ENCODE data around the gene PTPRE. TPM values are rescaled to one million over a fixed set of nuclear protein-coding genes. Genes with fewer than 3 reads are reported as not detected.

PTPRE gene
- total RNA-seq, 1 experiment from 2014 or later, result 2.6 TPM

DNA sequence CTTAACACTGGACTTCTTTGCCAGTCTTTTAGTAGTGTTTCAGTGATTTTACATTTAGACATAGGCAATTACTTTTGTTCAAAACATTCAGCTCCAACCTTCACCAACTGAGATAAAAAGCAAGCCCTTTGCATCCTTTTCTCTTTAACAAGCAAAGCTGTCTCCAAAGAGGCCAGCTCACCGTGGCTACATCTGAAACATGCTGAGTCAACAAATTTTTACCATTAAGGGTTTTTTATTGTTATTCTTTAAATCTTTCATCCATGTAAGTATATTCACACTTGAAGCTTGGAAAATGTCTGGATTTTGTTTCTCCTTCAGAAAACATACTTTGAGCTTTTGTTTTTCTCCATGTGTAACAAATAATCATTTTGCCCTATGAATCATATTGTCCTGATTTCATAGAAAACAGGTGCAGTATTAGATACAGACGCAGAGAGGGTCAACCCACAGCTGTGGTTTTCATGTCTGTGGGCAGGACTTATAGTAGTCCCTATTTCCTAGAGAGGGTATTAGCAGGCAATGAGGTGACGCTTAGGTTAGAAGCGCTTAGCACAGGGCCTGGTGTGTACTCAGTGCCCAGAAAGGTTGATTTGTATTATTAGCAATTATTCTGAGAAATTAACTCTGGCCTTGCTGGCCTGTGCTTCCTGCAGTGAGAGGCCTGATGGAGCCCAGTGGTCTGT, 119.9 kb downstream of the PTPRE start:
- DNase-seq (ENCODE audit: low read depth), result no peak

DNA sequence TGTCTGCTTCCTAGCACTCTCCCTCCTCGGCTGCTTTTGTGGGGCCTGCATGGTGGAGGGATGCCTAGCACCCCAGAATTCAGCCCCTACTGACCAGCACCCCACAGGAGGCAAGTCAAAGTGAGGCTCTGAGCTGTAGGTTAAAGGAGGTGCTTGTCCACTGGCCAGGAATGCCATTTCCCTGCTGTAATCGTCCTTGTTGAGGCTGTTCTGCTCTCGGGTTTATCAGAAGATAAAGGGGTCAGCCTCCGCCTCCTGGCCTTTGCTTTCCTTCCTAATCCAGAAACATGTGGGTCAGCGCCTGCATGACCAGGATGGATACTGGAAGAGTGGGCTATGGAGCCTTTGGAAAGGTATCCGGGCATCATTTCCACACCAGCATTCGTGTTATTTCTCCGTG, 120.4 kb downstream of the PTPRE start:
- no peak for DNase-seq (ENCODE audit: low read depth)

DNA sequence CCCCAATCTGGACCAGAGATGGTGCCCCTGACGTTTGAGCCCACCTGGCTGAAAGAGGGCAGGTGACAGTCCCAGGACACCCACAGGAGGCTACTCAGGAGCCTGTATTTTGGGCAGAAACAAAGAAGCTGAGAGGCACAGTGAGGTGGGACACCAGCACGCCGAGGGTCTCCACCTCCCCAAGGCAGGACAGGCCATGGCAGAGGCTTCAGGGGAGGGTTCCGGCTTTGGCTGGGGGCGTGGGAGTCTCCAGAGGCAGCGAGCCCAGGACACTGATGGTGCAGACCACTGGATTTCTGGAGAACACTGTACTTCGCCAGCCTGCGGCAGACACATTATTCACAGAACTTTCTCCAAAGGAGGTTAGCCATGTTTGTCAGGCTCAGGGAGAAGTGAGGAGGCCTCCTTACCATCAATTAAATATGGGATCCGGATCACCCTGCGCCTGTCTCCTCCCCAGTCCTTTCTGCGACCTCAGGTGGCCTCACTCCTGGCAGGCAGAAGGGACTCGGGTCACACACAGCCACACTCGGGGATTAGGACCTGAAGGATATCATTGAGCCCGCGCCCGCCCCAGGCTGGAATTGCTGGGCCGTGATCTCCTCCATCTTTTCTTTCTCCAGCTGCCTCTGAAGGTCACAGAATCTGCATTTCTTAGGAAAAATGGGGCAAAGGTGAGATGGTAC, 121.1 kb downstream of the PTPRE start:
- no peak for DNase-seq (ENCODE audit: low read depth)

DNA sequence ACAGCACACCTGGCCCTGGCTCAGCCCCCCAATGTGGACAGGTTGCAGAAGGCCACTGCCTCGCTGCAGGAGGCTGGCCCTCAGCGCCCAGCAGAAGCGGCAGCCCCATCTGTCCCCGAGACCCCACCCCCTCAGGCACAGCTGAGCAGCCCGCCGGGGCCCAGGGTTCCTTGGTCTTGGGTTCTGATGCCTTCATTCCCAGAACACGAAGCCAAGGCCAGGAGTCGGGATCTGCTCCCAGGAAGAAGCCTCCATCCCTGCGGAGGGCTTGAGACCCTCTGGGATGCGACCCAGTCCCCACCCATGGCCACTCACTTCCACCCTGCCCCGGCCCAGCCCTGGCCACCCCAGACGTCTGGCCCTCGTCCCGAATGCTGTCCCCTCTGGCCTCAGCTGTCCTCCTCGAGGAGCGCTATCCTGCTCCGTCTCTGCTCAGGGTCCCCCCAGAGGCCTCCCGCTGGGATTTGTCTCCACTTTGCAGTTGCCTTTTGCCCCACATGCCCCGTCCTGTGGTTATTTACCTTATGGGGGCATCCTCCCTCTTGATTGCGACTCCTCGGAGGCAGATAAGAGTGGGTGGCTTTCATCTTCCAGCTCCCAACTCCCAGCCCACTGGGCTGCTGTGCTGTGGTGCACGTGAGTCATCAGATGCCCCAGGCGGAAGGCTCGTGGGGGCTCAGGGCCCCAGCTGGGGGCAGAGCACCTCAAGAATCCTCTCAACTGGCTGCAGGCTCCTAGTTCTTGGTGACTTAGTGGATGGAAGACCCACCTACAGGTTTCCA, 121.8 kb downstream of the PTPRE start:
- DNase-seq (ENCODE audit: low read depth), result peak; percentile 30

DNA sequence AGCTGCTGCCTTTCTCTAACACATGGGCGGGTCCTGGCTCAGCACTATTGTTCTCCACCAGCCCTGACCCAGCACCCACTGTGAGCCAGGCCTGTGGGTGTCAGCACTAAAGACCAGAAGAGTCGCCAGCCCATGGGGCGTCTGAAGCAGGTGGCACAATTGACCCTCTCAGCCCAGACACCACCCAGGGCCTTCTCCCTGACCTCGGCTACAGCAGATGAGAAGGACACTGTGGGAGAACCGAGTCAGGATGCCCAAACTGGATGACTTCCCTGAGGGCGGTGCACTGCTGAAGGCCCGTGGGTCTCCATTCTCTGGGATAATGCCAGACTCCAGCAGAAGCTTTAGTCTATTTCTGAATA, 122.4 kb downstream of the PTPRE start:
- DNase-seq (ENCODE audit: low read depth), result no peak

DNA sequence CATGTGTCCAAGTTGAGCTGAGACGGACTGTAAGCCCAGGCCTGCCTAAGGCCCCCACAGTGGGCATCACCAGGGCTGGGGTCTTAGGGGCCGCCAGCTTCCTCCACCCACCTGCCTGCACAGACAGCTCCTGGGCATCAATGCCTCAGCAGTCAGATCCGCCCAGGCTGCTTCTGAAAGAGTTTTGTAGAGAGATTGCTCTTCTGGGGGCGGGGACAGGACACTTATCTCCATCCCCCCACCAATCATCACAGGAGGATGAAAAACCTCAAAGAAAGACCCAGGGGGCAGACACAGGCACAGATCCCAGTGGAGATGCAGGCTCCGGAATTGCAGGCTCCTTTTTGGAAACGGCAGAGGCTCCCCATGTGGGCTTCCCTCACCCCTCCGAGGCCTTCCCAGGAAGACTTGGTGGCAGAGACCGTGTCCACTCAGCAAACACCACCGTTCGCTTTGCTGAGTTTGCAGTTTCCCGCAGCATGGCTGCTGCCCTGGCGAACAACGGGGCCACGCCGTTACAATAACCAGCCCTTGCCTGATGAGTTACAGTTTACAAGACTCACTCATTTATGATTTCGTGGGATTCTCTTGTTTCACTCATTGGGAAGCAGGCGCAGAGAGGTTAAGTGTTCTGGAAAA, 122.9 kb downstream of the PTPRE start:
- no peak for DNase-seq (ENCODE audit: low read depth)

DNA sequence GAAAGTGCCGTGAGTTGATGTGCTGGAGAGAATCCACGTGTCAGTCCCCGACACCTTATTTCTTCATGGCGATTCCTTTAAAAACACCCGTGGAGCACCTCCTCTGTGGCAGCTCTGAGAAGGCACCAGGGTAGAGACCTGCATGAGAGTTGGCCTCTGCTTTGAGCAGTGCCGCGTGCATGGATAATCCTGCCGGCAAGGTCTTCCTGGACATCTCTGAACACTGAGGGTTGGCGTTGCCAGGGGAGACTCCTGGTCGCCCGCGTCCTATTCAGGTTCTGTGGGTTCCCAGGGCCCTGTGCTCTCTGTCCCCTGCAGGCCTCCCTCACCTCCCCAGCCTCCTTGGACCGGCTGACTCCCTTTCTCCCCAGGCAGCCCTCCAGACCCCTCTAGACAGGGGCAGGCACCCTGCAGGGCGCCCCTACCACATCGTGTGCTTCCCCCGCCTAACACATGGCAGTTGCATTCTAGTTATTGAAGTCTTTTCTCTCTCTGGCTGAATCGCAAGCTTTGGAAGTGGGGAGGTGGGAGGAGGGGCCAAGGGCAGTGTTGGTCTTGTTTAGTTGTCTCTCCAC, 123.7 kb downstream of the PTPRE start:
- DNase-seq (ENCODE audit: low read depth), result no peak

GRCh38 chr10:128031216-128031615, 124.3 kb downstream of the PTPRE start:
- DNase-seq (ENCODE audit: low read depth), result no peak

DNA sequence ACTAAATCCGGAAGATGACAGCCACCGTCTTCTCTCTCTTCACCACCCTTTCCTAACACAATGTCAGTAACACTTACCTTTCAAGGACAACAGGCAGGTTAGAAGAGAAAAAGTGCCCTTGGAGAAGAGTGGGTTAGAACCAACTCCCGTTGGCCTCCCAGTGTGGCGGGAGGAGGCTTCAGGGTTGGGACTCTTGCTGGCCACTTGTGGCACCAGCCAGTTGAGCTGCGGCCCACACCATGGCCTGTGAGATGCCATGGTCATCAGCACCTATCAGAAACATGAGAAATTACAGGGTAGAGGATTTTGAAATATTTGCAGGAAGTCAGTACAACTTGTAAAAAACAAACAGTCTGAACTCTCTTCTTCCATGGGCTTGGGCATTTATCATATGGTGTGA, 125.6 kb downstream of the PTPRE start:
- no peak for DNase-seq (ENCODE audit: low read depth)

DNA sequence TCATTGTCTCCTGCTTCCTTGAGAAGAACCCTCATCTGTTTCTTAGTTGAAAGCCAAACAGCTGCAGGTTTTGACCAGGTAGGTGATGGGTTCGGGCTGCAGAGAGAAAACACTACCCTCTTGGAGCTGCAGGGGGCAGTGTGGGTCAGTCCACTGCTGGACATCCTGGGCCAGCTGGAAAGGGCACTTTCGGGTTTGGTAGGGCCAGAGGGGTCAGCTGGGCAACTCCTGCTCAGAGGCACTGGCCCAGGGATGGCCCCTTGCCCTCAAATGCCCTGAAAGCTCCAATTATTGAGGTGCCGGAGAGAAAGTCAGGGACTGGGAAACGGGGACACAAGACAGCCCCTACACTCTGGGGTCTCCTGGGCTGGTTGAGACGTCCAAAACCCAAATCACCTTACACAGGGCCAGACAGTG, 128.7 kb downstream of the PTPRE start:
- peak; percentile 11 for DNase-seq (ENCODE audit: low read depth)

DNA sequence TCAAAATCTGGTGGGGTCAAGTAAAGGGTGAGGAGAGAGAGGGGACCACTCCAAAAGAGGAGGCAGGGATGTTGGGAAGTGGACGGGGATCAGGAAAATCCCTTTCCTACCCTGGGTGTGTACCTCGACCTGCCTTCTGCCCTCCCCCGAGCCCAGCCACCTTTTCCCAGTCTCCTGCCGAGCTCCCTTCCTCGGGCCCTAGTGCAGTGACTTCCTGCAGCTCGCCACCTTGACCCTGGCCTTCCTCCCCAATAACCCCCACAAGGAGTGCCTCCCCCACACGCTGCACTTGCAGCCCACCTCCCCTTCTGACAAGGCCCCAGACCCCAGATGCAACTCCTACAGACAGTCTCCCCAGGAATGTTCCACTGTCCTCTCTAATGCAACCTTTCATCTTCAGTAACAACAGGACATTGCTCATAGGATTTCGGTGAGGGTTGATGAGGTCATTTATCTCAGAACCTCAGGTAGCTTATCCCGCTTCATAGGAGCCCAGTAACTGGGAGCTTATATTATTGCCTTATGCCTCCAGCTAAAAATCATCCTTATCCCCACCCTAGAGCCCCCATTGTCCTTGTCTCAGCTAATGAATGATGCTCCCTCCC, 129.2 kb downstream of the PTPRE start:
- DNase-seq (ENCODE audit: low read depth), result no peak

GRCh38 chr10:128036746-128037543, 130.0 kb downstream of the PTPRE start:
- peak; percentile 25 for DNase-seq (ENCODE audit: low read depth)

DNA sequence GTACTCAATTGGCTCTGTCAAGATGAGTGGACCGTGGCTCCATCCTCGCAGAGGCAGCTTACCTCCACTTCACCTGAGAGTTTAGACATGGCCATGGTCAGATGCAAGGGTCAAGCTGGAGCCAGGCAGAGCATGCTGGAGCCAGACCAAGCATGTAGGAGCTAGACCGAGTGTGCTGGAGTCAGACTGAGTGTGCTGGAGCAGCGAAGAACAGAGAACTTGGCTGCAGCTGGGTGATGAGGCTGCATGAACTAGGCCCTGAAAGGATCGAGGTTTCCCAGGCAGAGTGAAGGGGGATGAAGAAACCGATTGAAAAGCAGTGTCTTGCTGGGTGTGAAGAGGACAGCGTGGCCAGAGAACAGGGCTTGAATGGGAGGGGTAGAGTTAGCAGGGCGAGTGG, 133.2 kb downstream of the PTPRE start:
- DNase-seq (ENCODE audit: low read depth), result no peak

- DNase-seq (ENCODE audit: low read depth), result no peak
These were observed 133.8 kb downstream of the PTPRE start for GRCh38 chr10:128040681-128041080.

- DNase-seq (ENCODE audit: low read depth), result no peak
These were observed 135.3 kb downstream of the PTPRE start for GRCh38 chr10:128042131-128042610.

DNA sequence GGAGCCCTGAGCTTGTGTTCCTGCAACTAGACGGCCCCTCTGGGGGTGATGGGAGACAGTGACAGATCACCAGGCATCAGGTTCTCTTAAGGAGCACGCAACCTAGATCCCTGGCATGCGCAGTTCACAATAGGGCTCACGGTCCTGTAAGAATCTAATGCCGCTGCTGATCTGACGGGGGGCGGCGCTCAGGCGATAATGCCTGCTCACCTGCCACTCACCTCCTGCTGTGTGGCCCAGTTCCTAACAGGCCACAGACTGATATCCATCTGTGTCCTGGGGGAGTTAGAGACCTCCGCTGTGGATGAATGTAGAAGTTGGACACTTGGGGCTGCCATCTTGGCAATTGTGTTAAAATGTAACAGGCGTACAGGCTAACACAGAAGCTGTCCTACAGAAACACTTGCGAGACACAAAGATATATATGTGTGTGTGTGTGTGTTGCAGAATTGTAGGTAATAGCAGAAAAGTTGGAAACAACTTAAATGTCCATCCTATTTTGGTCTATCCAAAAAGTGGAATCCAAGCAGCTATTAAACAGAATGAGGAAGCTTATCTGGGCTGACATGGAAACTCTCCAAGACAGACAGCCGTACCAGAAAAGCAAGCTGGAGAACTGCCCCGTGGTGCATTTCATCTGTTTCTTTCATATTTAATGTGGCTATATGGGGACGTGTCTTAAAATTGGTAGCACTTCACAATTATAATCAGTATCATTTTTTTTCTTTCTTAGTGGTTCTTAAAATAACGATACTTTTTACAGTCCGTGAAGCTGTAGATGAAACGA, 136.5 kb downstream of the PTPRE start:
- DNase-seq (ENCODE audit: low read depth), result no peak

DNA sequence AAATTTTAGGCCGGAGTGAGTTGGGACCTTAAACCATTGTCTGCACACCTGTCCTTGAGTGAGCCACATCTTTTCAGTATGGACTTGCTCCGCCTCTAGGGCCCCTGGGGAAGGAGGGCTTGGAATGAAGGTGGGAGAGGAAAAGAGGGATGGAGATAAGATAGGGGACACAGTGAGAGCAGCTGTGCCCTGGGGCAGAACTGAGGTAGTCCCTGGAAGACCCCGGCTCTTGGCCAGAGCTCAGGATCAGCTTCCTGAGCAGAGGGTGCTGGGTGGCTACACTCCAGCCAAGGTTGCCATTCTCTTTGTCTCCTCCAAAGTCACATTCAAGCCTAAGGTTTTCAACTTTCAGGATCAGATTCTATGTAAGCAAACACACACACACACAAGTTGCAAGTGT, 137.3 kb downstream of the PTPRE start:
- no peak for DNase-seq (ENCODE audit: low read depth)

- no peak for DNase-seq (ENCODE audit: low read depth)
These were observed 138.3 kb downstream of the PTPRE start for GRCh38 chr10:128044961-128045832.

DNA sequence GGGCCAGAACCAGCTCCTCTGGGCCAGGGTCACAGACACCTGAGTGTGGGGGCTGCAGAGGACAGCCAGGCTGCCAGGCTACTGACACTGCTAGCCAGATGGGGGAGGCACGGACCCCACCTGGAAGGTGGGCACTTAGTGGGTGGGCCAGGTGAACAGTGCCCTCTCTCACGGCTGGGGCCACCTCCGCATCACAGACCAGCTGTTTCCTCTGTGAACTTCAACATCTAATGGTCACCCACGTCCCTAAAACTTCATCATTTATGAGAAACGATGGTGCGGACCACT, 138.9 kb downstream of the PTPRE start:
- no peak for DNase-seq (ENCODE audit: low read depth)
